Neural crest cell (in vitro differentiated cells): Measurements from ENCODE around the gene ZNF654. TPM values are rescaled to one million over a fixed set of nuclear protein-coding genes. Genes with fewer than 3 reads are reported as not detected.

Experiments used
- DNase-seq: peaks from one replicate; pipeline ENCODE4 v3.0.0; 2021; ENCODE audit warnings: low read depth, mixed read lengths, low spot score
- H3K27ac Mint-ChIP-seq: one replicate; pipeline ENCODE4 v1.8.0; 2021; ENCODE audit warnings: mild to moderate bottlenecking, mixed read lengths; ENCODE audit not compliant: unreplicated experiment
- H3K27me3 Mint-ChIP-seq: 2 replicates; pipeline ENCODE4 v1.8.0; 2021; ENCODE audit warnings: low read depth, mild to moderate bottlenecking, mixed read lengths
- H3K36me3 Mint-ChIP-seq: 2 replicates; pipeline ENCODE4 v1.8.0; 2021; ENCODE audit warnings: low read depth, mild to moderate bottlenecking, mixed read lengths
- H3K4me1 Mint-ChIP-seq: 2 replicates; pipeline ENCODE4 v1.8.0; 2021; ENCODE audit warnings: mixed read lengths
- H3K4me3 Mint-ChIP-seq: one replicate; pipeline ENCODE4 v1.8.0; 2021; ENCODE audit warnings: mild to moderate bottlenecking, mixed read lengths
- H3K9me3 Mint-ChIP-seq: 2 replicates; pipeline ENCODE4 v1.8.0; 2021; ENCODE audit warnings: mixed read lengths
- CTCF ChIP-seq: fragments of 200-600 bp; sonication (generic); conservative IDR thresholded peaks from 2 replicates; pipeline ENCODE4 v1.5.0; 2021; ENCODE audit warnings: antibody characterized with exemption, mild to moderate bottlenecking
- total RNA-seq: library from RNA; stranded (reverse); gene quantifications from 2 replicates; pipeline ENCODE4 v1.2.1, GENCODE V29; 2021

ZNF654 gene
- total RNA-seq, 1 donor from 2014 or later: 7.2 TPM

DNA sequence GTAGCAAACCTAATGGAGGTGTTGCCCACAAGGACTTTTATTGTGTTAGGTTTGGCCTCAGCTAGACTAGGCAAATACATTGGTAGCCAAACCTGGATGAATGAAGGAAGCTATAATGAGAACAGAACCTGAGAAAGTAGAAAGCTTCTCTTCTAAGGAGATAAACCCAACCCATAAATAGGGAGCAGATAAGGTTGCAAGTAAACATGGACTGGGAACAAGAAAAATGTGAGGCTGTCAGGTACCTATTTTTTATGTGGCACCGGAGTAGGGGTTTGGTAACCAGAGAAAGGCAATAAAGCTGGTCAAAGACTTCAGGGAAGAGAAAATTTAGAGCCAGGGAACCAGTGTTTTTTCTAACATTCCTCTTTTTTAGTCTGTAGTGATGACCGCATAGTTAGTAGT is 25.0 kb downstream of the ZNF654 start:
- no peaks in the 10 kb centered on the region for H3K27me3 Mint-ChIP-seq
- H3K9me3 Mint-ChIP-seq: peaks cover 3% of the 10 kb centered on the region
- H3K4me3 Mint-ChIP-seq: no peak overlapping the region
- no peak overlapping the region for H3K27ac Mint-ChIP-seq
- no peaks in the 10 kb centered on the region for H3K4me1 Mint-ChIP-seq
- H3K36me3 Mint-ChIP-seq: peaks cover 19% of the 10 kb centered on the region
- no peak for DNase-seq
- TF ChIP-seq CTCF: no peak

DNA sequence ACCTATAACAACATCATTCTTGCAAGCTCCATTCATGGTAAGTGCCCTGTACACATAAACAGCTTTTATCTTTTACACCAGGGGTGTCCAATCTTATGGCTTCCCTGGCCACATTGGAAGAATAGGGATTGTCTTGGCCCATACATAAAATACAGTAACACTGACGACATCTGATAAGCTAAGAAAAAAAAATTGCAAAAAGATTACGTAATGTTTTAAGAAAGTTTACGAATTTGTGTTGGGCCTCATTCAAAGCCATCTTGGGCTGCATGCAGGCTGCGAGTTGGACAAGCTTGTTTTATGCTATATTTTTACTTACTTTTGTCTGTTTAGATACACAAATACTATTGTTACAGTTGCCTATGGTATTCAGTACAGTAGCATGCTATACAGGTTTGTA is 31.6 kb downstream of the ZNF654 start:
- peaks cover 7% of the 10 kb centered on the region for H3K9me3 Mint-ChIP-seq
- H3K4me3 Mint-ChIP-seq: no peak overlapping the region
- peaks cover 29% of the 10 kb centered on the region for H3K36me3 Mint-ChIP-seq
- no peak for DNase-seq
- no peak for TF ChIP-seq CTCF
- no peak overlapping the region for H3K27ac Mint-ChIP-seq
- H3K27me3 Mint-ChIP-seq: no peaks in the 10 kb centered on the region
- H3K4me1 Mint-ChIP-seq: no peaks in the 10 kb centered on the region

DNA sequence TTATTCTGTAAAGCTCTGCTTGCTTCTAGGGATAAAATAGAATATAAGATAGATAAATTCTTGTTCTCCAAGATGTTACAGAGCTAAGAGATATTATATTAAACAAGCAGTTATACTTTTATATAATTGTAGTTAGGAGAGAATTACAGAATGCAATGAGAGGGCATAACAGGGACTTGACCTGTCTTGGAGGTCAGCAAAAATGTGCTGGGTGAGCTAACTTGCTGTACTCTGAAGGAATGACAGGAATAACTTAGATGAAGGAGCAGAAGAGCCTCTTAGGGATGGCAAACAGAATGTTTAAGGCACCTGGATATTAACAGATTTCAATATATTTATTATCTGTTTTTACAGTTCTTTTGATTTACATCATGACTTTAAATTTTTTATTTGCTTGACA is 33.2 kb downstream of the ZNF654 start:
- TF ChIP-seq CTCF: no peak
- no peak for DNase-seq
- no peak overlapping the region for H3K27ac Mint-ChIP-seq
- H3K27me3 Mint-ChIP-seq: no peaks in the 10 kb centered on the region
- no peak overlapping the region for H3K4me3 Mint-ChIP-seq
- peaks cover 42% of the 10 kb centered on the region for H3K36me3 Mint-ChIP-seq
- peaks cover 14% of the 10 kb centered on the region for H3K9me3 Mint-ChIP-seq
- no peaks in the 10 kb centered on the region for H3K4me1 Mint-ChIP-seq

- H3K27ac Mint-ChIP-seq: no peak overlapping the region
- H3K9me3 Mint-ChIP-seq: peaks cover 17% of the 10 kb centered on the region
- no peaks in the 10 kb centered on the region for H3K27me3 Mint-ChIP-seq
- H3K36me3 Mint-ChIP-seq: peaks cover 48% of the 10 kb centered on the region
- no peak for TF ChIP-seq CTCF
- no peak overlapping the region for H3K4me3 Mint-ChIP-seq
- H3K4me1 Mint-ChIP-seq: no peaks in the 10 kb centered on the region
- DNase-seq: no peak
These were observed 34.2 kb downstream of the ZNF654 start for GRCh38 chr3:88093266-88093665.

DNA sequence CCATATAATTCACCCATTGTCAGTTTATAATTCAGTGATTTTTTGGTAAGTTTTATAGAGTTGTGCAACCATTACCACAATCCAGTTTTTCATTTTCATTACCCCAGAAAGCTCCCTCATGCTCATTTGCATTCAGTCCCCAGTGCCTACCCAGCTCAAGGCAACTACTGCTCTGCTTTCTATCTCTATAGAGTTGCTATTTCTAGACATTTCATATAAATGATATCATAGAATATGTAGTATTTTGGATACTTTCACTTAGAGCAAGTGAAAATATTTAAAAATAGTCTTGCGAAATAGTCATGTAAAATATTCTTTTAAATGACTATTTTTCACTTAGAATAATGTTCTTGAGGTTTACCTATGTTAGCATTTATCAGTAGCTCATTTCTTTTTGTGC is 42.1 kb downstream of the ZNF654 start:
- Mint-ChIP-seq H3K9me3 (peaks cover 15% of the 10 kb centered on the region), H3K36me3 (peaks cover 52% of the 10 kb centered on the region)

More for the DNA sequence above, 42.1 kb downstream of the ZNF654 start:
- H3K4me1 Mint-ChIP-seq: no peaks in the 10 kb centered on the region
- H3K4me3 Mint-ChIP-seq: no peak overlapping the region
- no peak overlapping the region for H3K27ac Mint-ChIP-seq
- DNase-seq: no peak
- no peaks in the 10 kb centered on the region for H3K27me3 Mint-ChIP-seq
- TF ChIP-seq CTCF: no peak
